ES-I3 (cell line): ENCODE measurements around the gene DBH.
"Not testable (repeated sequence)": the region's sequence is repeated elsewhere in the genome, so short reads cannot be mapped to it uniquely, and the experiment has no call there.

ENCODE experiments used
- H3K36me3 ChIP-seq: 2 replicates; pipeline ENCODE4 v1.6.1; 2013; ENCODE audit warnings: mild to moderate bottlenecking, low read length, control low read depth, moderate library complexity; ENCODE audit not compliant: insufficient read depth
- H3K4me1 ChIP-seq: 2 replicates; pipeline ENCODE4 v1.6.1; 2013; ENCODE audit warnings: mild to moderate bottlenecking, control low read depth, low read length; ENCODE audit not compliant: insufficient read depth
- H3K9ac ChIP-seq: 2 replicates; pipeline ENCODE4 v1.6.1; 2013; ENCODE audit warnings: low read depth, mild to moderate bottlenecking, low read length, moderate library complexity
- H3K9me3 ChIP-seq: 2 replicates; pipeline ENCODE4 v1.6.1; 2013; ENCODE audit warnings: mild to moderate bottlenecking, low read length, moderate library complexity; ENCODE audit not compliant: control insufficient read depth, insufficient read depth

Gene DBH

GRCh38 chr9:133622555-133622954 lies 13.6 kb upstream of the DBH start:
- no peaks in the 10 kb centered on the region for H3K4me1 ChIP-seq
- no peak overlapping the region for H3K9ac ChIP-seq
- no peaks in the 10 kb centered on the region for H3K36me3 ChIP-seq
- H3K9me3 ChIP-seq: peaks cover 4% of the 10 kb centered on the region; the same call in 1 of the 2 replicates

GRCh38 chr9:133626008-133626407 lies 10.2 kb upstream of the DBH start:
- not testable (repeated sequence) for H3K9me3 ChIP-seq

GRCh38 chr9:133627341-133627740 lies 8.8 kb upstream of the DBH start:
- Histone ChIP-seq H3K9me3 (peaks cover 4% of the 10 kb centered on the region; the same call in 1 of the 2 replicates), H3K4me1 (no peaks in the 10 kb centered on the region), H3K9ac (no peak overlapping the region), H3K36me3 (no peaks in the 10 kb centered on the region)

More at GRCh38 chr9:133626008-133626407, 10.2 kb upstream of the DBH start:
- H3K4me1 ChIP-seq, H3K36me3 ChIP-seq, H3K9ac ChIP-seq: not testable (repeated sequence)

GRCh38 chr9:133628766-133629165 lies 7.4 kb upstream of the DBH start:
- peaks cover 4% of the 10 kb centered on the region; the same call in 1 of the 2 replicates for H3K9me3 ChIP-seq
- H3K4me1 ChIP-seq: peaks cover 4% of the 10 kb centered on the region
- H3K9ac ChIP-seq: no peak overlapping the region
- H3K36me3 ChIP-seq: no peaks in the 10 kb centered on the region

- Histone ChIP-seq H3K9me3 (peaks cover 4% of the 10 kb centered on the region; the same call in 1 of the 2 replicates), H3K9ac (no peak overlapping the region), H3K36me3 (no peaks in the 10 kb centered on the region), H3K4me1 (peaks cover 4% of the 10 kb centered on the region)
These were observed 6.7 kb upstream of the DBH start for GRCh38 chr9:133629221-133630110.

GRCh38 chr9:133631111-133631510 lies 5.1 kb upstream of the DBH start:
- H3K9me3 ChIP-seq: peaks cover 4% of the 10 kb centered on the region; the same call in 1 of the 2 replicates
- H3K4me1 ChIP-seq: peaks cover 4% of the 10 kb centered on the region
- no peak overlapping the region for H3K9ac ChIP-seq
- no peaks in the 10 kb centered on the region for H3K36me3 ChIP-seq

GRCh38 chr9:133632806-133633680 lies 3.1 kb upstream of the DBH start:
- H3K4me1 ChIP-seq: peaks cover 10% of the 10 kb centered on the region
- no peaks in the 10 kb centered on the region for H3K9me3 ChIP-seq
- H3K9ac ChIP-seq: no peak overlapping the region

GRCh38 chr9:133633681-133634080 lies 2.5 kb upstream of the DBH start:
- H3K4me1 ChIP-seq: peaks cover 11% of the 10 kb centered on the region
- no peaks in the 10 kb centered on the region for H3K36me3 ChIP-seq
- no peaks in the 10 kb centered on the region for H3K9me3 ChIP-seq
- H3K9ac ChIP-seq: no peak overlapping the region

More at GRCh38 chr9:133632806-133633680, 3.1 kb upstream of the DBH start:
- H3K36me3 ChIP-seq: no peaks in the 10 kb centered on the region

GRCh38 chr9:133634081-133634691 lies 2.0 kb upstream of the DBH start:
- no peaks in the 10 kb centered on the region for H3K9me3 ChIP-seq
- no peaks in the 10 kb centered on the region for H3K36me3 ChIP-seq
- H3K9ac ChIP-seq: no peak overlapping the region
- H3K4me1 ChIP-seq: peaks cover 11% of the 10 kb centered on the region

- peaks cover 11% of the 10 kb centered on the region for H3K4me1 ChIP-seq
- no peak overlapping the region for H3K9ac ChIP-seq
These were observed 1.1 kb upstream of the DBH start for GRCh38 chr9:133635098-133635497.

GRCh38 chr9:133636902-133637301 lies 739 bp downstream of the DBH start:
- H3K9ac ChIP-seq: no peak overlapping the region

More at GRCh38 chr9:133635098-133635497, 1.1 kb upstream of the DBH start:
- H3K9me3 ChIP-seq: no peaks in the 10 kb centered on the region
- no peaks in the 10 kb centered on the region for H3K36me3 ChIP-seq

GRCh38 chr9:133637451-133638055 lies 1.4 kb downstream of the DBH start:
- Histone ChIP-seq H3K4me1 (peaks cover 11% of the 10 kb centered on the region), H3K9ac (no peak overlapping the region)

More at GRCh38 chr9:133636902-133637301, 739 bp downstream of the DBH start:
- H3K9me3 ChIP-seq: no peaks in the 10 kb centered on the region
- H3K36me3 ChIP-seq: no peaks in the 10 kb centered on the region
- peaks cover 11% of the 10 kb centered on the region for H3K4me1 ChIP-seq

GRCh38 chr9:133638076-133638475 lies 1.9 kb downstream of the DBH start:
- Histone ChIP-seq H3K36me3 (no peaks in the 10 kb centered on the region), H3K9me3 (no peaks in the 10 kb centered on the region), H3K9ac (no peak overlapping the region), H3K4me1 (peaks cover 7% of the 10 kb centered on the region; the same call in 1 of the 2 replicates)

More at GRCh38 chr9:133637451-133638055, 1.4 kb downstream of the DBH start:
- Histone ChIP-seq H3K9me3 (no peaks in the 10 kb centered on the region), H3K36me3 (no peaks in the 10 kb centered on the region)

- Histone ChIP-seq H3K36me3 (no peaks in the 10 kb centered on the region), H3K9ac (no peak overlapping the region), H3K4me1 (peaks cover 7% of the 10 kb centered on the region; the same call in 1 of the 2 replicates), H3K9me3 (no peaks in the 10 kb centered on the region)
These were observed 2.5 kb downstream of the DBH start for GRCh38 chr9:133638711-133639110.
